T-helper 1 cell treated with Interleukin-12 subunit alpha and Interleukin-12 subunit beta and Interleukin-4 antibody, amounts not matched to agents 30 ng/mL and 1 ng/mL, for 36 hours (primary cell): ENCODE data around the gene VPS33B. TPM values are rescaled to one million over a fixed set of nuclear protein-coding genes. Genes with fewer than 3 reads are reported as not detected.

Source experiments
- intact Hi-C: fragments of 100-400 bp; cut with micrococcal nuclease; formaldehyde crosslinking; loops from one replicate; pipeline ENCODE4 v1.15.1; 2024
- total RNA-seq: library from RNA; stranded (reverse); gene quantifications from 2 replicates; pipeline ENCODE4 v1.2.3, GENCODE V29; 2022

The VPS33B gene
- 22.7 and 23.3 TPM in 2 replicates for total RNA-seq

DNA sequence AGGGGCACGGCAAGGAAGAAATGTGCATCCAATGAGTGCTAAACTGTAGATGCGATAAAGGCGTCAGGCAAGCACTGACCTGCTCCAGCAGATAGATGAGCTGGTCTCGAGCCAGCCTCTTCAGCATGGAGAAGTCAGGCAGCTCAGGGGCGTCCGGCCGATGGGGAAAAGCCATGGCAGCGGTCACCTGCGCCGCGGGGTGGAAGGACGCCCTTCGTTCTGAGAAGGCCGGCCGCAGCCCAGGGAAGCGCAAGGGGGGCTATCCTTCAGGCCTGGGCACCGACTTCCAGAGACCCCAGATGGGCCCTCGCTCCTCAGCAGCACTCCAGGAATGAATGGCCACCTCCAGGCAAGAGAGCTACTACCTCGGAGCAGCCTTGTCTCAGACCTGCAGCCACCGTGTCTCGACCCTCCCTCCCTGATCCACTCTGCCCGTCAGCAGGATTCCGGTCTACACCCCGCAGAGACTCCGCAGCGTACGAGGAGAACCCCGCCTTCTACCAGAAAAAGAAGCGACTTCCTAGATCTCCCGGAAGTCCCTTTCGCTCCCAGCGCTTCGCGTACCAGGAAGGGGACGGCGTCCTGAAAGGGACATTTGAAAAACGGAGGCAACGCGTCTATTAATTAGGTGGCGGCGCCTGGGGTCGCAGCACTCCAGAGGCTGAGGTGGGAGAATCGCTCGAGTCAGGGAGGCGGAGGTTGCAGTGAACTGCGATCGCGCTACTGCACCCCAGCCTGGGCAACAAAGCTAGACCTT lies at the start of gene VPS33B:
Gene VPS33B (minus strand): TSS at position 520 of the 757 bp plus-strand sequence. CDS start 345 bp downstream, at position 175.
- intact Hi-C loops, result loop anchor here (1.0 to 10.0 kb wide), 3 partner anchors 27 to 787 kb away; partner anchors contain the start of genes CIB1, GDPGP1 and RCCD1

DNA sequence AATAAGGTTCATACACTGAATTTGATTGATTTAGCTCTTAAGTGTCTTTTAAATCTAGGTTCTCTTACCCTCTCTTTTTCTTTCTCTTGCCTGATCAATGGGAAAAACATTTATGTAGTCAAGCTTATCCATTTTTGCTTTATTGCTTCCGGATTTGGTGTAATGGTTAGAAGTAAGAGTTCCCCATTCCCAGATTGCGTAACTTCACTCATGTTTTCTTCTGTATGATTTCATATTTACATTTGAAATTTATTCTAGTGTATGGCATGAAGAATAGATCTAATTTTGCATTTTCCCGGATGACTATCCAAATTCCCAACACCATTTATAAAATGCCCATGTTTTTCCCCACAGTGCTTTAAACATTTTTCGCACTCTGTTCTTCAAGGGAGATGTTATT lies 49.8 kb upstream of the VPS33B start:
- intact Hi-C loops, result no loop called here

DNA sequence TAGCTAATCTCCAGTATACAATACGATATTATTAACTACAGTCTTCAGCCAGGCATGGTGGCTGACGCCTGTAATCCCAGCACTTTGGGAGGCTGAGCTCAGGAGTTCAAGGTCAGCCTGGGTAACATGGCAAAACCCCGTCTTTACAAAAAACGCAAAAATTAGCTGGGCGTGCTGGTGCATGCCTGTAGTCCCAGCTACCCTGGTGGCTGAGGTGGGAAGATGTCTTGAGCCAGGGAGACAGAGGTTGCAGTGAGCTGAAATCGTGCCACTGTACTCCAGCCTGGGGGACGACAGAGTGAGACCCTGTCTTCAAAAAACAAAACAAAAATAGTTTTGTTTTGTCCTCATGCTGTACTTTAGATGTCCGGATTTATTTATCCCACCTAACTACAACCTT lies 48.5 kb upstream of the VPS33B start:
- intact Hi-C loops, result no loop called here

DNA sequence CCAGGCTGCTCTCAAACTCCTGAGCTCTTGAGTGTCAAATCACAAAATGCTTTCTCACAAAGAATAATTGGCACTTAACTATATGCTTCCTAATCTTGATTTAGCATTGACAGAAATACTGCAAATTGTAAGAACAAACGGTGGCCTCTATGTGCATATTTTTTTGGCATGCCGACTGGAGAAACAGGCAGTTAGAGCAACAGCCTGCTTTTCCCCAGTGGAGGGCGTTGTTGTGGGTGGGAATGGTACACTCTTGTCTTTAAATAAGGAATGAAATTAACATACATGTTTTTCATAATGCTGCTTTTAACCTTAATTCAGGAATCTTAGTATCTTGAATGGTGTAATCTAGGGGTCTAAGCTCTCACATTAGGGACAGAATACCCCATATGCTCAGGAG lies 46.6 kb upstream of the VPS33B start:
- intact Hi-C loops, result no loop called here

DNA sequence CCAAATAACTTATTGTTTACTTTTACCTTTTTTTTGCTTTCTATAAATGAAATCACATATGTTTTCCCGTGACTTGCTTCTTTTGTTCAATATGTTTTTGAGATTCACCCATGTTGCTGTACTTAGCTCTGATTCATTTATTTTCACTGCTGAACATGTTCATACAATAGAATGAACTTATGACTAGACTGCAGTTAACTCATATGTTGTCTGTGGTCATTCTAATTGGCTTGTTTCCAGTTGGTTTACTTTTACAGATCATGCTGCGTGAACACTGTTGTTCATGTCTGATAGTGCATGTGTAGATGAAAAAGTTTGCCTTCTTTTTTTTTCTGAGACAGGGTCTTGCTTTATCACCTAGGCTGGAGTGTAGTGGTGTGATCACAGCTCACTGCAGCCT lies 46.0 kb upstream of the VPS33B start:
- intact Hi-C loops, result no loop called here

DNA sequence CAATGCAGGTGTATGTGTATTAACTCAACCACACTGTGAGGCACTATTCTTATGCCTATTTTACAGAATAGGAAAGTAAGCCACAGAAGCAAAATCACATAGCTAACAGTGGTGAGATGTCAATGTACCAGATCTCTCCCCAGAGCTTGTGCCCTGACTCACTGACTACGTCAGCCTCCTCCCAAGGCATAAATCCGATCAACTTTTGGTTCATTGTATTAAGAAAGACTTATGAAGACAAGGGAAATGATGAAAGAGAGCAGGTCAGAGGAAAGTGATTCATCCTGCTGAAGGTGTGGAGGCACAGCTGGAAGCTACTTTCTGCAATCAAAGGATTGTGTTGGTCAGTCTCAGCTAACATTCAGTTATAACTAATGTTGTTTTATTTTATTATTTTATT lies 44.6 kb upstream of the VPS33B start:
- intact Hi-C loops, result no loop called here

DNA sequence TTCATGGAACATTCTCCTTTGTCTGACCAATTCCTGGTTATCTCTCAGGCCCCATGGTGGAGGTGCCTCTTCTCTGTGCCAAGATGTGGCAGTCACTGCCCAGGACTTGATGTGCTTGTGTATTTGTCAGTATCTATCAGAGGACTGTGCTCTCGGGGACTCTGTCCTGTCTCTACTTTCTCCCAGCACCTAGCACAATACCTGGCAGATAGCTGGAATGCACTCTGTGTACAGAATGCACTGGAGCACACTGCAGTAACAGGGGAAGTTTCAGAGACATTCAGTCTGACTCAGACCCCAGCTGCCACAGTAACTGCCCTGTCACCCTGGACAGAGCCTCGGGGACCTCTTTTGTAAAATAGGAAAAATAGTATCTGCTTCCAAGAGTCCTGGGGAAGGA lies 43.1 kb upstream of the VPS33B start:
- intact Hi-C loops, result no loop called here

DNA sequence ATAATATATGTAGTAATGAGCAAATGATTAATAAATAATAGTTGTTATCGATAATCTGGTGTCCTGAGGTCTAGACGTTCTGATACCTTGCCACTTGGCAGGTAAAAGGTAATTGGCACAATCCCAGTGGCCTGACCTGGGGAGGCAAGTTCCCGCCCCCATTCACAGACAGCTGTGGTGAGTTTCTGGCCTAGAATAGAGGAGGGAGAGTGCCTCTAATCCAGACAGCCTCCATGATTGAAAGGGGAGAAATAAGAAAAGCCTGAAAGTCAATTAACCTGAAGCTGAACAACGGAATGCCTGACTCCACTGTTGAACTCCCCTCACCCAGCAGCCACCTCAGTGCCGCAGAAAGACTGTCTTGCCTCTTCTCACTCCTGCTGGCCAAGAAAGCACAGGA lies 39.6 kb upstream of the VPS33B start:
- intact Hi-C loops, result no loop called here

DNA sequence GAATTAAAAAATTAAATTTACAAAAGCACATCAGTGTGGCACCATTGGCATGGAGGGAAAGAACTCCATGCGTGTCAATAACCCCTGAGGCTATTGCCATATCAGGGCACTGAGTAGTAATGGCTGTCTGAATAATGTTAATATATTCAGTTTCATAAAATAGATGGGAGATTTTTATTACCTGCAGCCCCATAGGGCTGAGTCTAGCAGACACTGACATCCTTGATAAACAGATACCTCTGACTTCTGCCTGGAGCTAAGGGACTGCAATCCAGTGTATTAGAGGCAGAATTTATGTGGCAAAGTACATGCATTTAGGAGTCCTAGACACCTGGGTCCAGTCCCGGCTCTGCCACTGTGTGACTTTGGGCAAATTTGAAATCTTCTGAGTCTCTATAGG lies 38.8 kb upstream of the VPS33B start:
- intact Hi-C loops, result no loop called here

DNA sequence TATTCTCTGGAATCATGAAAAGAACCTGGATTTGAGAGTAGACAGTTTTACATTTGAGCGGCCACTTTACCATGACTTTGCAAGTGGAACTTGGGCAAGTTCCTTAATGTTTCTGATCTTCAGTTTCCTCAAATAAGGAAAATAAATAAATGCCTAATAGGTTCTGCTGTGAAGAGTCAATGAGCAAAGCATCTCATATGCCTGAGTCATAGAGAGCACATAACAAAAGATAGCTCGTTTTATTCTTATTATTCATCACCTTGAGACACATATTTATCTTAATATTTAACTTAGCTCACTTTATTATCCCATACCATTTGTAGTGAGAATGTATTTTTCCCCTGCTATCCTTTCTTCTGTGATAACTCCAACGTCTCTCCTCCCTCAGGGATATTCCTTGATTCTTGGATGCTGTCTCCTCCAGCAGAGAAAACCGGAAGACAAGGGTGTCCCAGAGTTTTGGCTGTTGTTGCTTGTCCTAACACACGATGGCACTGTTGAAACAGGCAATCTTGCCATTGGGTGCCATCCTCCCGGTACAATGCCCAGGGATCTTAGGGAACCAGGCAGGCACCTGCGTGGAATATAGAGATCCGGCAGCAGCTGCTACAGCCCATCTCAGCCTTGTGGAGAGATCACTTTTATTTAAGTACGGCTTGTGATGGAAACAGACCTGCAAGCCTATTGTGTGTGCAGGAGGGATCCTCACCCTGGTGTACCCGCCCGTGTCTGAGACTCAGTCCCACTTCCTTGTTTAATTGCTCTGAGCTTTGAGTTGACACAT lies 33.3 kb upstream of the VPS33B start:
- intact Hi-C loops, result loop anchor here (1.0 kb wide), 2 partner anchors 169 to 216 kb away; no protein-coding TSS in a partner anchor

DNA sequence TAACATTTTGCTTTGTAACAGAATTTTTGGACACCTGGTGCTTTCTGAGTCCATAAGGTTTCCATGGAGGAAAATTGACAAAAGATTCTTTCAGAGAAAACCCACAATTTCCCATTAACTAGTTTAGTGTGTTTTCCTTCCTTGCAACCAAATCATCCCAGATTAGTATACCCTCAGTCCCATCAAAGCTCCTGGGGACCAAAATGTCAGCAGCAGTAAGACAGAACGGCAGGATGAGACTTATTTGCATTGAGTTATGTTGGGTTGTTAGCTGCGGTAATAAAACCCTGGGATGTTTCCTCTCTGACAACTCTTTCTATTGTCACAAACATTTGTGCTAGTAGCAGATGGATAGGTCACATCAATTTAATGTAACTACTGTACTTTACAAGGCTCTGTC lies 32.4 kb upstream of the VPS33B start:
- intact Hi-C loops, result no loop called here

DNA sequence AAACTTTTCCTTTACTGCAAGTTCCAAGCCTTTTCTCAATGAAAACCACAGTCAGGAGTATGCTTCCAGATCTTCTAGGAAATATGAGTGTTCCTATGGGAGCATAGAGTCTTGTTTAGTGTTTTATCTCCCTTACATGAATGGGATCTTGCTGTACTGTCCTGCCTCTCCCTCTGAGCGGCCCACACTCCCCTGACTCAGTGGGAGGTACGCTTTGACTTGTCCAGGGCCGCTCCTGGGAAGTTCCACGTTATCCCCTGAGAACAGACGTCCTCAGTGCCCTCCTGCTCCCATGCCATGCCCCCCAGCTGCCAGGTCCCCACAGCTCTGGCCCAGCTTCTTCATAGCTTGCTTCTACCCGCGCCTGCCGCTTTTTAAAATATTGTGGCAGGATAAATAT lies 28.9 kb upstream of the VPS33B start:
- intact Hi-C loops, result loop anchor here (2.0 kb wide), 1 partner anchor 56 kb away; the partner anchor contains the start of gene PRC1

DNA sequence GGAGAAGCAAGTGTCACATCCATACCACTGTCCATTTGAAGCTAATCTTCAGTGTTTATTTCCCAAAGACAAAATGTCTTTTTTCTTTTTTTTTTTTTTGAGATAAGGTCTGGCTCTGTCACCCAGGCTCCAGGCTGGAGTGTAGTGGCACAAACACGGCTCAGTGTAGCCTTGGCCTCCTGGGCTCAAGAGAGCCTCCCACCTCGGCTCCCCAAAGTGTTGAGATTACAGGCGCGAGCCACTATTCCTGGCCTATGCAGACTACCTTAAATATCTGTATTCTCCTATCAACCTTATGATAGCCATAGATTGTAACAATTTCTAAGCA lies 27.7 kb upstream of the VPS33B start:
- intact Hi-C loops, result loop anchor here (2.0 kb wide), 1 partner anchor 55 kb away; the partner anchor contains the start of gene PRC1

DNA sequence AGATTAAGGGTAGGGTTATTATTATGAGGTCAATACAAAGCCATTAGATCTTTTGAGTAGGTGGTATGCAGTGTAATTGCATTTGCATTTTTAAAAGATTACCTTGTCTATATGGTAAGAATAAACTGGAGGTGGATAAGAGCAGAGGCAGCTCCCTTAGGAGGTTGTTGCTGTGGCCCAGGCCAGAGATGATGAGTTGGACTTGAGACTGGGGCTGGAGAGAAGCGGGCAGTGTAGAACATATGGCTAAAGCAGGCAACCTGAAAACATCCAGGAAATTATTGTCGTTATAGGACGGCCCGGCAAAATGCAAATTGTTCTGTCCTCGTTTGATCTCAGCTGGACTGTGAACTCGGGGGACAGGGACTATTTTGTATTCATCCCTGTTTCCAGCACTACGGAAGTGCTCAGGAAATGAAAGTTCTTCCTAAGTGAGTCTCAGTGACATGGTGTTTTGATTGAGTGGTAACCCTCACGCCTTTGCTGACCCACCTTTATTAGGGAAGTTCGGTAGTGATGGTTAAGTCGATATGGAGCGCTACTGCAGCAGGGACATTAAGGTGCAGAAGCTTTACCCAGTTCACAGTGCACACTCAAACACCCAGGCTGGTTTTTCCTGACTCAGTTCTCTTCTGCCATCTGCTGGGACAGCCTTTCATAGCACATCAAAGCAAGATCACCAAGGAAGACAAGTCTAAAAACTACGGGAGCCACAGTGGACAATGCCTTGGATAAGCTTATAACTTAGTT lies 27.2 kb upstream of the VPS33B start:
- intact Hi-C loops, result loop anchor here (1.0 to 5.0 kb wide), 3 partner anchors 55 to 93 kb away; partner anchors contain the start of gene PRC1

DNA sequence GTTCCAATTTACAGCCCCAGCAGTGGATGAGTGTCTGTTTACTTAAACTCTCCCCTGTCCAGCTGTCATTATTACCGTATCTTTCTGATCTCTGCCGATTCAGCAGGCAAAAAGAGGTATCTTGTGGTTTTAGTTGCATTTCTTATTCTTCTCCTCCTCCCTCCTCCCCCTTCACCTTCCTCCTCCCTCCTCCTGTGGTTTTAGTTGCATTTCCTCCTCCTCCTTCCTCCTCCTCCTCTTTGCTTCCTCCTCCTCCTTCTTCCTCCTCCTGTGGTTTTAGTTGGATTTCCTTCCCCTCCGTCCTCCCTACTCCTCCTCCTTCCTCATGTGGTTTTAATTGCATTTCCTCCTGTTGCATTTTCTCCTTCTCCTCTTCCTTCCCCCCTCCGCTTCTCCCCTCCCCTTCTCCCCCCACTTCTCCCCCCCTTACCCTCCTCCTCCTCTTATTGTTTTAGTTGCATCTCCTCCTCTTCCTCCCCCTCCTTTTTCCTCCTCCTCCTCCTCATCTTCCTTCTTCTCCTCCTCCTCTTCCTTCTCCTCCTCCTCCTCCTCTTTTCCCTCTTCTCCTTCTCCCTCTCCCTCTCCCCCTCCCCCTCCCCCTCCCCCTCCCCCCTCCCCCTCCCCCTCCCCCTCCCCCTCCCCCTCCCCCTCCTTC lies 25.3 kb upstream of the VPS33B start:
- intact Hi-C loops, result loop anchor here (5.0 kb wide), 1 partner anchor 60 kb away; no protein-coding TSS in a partner anchor

DNA sequence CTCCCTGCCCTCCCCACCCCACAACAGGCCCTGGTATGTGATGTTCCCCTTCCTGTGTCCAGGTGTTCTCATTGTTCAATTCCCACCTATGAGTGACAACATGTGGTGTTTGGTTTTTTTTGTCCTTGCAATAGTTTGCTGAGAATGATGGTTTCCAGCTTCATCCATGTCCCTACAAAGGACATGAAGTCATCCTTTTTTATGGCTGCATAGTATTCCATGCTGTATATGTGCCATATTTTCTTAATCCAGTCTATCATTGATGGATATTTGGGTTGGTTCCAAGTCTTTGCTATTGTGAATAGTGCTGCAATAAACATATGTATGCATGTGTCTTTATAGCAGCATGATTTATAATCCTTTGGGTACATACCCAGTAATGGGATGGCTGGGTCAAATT lies 23.7 kb upstream of the VPS33B start:
- intact Hi-C loops, result loop anchor here (5.0 kb wide), 1 partner anchor 59 kb away; no protein-coding TSS in a partner anchor

DNA sequence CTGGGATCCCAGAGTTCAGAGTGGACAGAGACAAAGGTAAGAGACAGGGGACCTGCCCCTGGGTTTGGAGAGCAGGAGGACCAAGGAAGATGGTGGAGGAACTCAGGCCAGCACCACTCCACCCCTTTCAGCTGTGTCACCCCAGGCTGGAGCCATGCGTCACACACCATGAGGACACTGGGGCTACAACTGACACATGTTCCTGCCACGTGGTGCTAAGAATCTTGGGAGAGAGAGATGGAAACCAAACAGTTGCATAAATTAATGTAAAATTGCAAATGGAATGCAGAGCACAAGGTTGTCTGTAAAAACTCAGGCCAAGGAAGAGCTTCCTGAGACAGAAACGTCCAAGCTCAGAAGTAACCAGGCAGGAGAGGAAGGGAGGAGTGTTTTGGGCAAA lies 22.7 kb upstream of the VPS33B start:
- intact Hi-C loops, result loop anchor here (5.0 kb wide), 1 partner anchor 58 kb away; no protein-coding TSS in a partner anchor

DNA sequence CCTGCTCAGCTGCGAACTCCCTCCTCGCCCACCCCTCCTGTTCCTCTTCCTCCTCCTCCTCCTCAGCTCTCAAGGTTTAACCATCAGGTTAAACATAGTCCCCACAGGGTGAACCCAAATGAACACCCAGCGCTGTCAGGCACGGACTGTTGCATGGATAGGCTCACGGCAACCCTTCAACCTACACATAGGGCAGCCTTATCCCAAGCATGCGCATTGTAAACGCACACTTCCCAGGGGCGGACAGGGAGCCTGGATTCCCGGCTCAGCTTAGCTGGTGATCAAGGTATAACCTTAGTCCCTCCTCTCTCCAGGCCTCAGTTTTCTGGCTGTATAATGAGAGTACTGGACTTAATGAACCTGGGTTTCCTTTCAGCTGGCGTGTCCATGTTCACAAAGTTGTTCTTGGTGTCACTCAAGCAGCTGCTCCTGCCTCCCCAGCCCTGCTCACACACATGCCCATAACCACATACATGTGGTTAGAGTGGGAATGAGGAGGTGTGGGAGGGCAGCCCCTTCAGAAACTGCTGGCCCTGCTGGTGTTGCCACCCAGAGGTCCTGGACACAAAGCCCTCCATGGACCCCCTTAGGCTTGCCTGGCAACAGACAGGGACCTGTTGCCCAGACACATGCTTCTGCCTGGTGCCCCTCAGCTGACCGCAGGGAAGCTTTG lies 20.9 kb upstream of the VPS33B start:
- intact Hi-C loops, result no loop called here

DNA sequence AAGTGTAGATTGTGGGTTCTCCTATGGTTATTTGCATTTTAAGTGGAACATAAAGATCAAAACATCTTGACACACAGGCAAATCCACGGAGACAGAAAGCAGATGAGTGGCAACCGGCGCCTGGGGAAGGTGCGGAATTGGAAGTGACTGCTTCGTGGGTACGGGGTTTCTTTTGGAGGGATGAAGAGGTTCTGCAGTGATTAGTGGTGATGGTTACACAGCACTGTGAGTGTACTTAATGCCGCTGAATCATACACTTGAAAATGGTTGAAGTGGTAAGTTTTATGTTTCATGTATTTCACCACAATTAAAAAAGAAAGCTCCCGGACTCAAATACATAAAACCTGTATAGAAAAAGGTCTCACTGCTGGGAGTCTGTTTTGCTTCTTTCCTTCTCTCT lies 18.5 kb upstream of the VPS33B start:
- intact Hi-C loops, result no loop called here

DNA sequence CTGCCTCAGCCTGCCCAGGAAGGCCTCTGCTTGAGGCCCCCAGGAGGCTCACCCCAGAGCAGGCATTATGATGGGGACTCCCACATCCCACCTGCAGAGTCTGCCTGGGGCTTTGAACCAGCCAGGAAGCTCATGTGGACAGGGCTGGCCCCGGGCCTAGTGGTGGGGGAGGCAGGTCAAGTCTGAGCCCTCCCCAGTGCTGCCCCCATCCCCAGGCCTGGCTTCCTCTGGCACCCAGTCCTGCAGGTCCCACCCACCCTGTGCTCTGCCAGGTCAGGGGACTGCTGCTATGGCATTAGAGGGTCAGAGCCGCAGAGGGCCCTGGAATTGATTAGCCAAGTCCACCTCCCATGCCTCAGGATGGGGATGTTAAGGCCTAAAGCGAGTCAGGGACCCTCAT lies 17.6 kb upstream of the VPS33B start:
- intact Hi-C loops, result no loop called here
